CD14-positive monocyte (primary cell): ENCODE measurements around the gene GAS2L2. TPM values are rescaled to one million over a fixed set of nuclear protein-coding genes. Genes with fewer than 3 reads are reported as not detected.

Experiments
- DNase-seq, 3 donors: peaks; one replicate each; pipeline ENCODE4 v3.0.0-alpha.2; 2011 to 2022
- H2AFZ ChIP-seq: 2 replicates; pipeline ENCODE4 v1.6.0; 2012; ENCODE audit warnings: mild to moderate bottlenecking, low read depth, low read length, inconsistent platforms; ENCODE audit not compliant: insufficient read depth, poor library complexity, severe bottlenecking
- H3K27ac ChIP-seq, 2 donors: 1 replicate in 1 of 2; 2 replicates in 1 of 2; pipeline ENCODE4 v1.5.1; 2012 to 2013; ENCODE audit warnings: low read length in 2 of 2, control low read depth in 1 of 2, inconsistent platforms in 1 of 2, low read depth in 1 of 2, mild to moderate bottlenecking in 1 of 2
- H3K27me3 ChIP-seq, 2 donors: one replicate each; pipeline versions ENCODE4 v1.6.0 to v1.6.1; 2011 to 2013; ENCODE audit warnings: low read length in 2 of 2; ENCODE audit not compliant: control insufficient read depth in 2 of 2, insufficient read depth in 2 of 2
- H3K36me3 ChIP-seq, 2 donors: replicated peaks in 1 of 2; 1 replicate in 1 of 2; 2 replicates in 1 of 2; pipeline versions ENCODE4 v1.5.1 to v1.6.1; 2012 to 2013; ENCODE audit warnings: low read length in 2 of 2, control low read depth in 1 of 2, inconsistent platforms in 1 of 2, mild to moderate bottlenecking in 1 of 2; ENCODE audit not compliant: insufficient read depth in 2 of 2, control insufficient read depth in 1 of 2
- H3K4me1 ChIP-seq, 2 donors: 1 replicate in 1 of 2; 2 replicates in 1 of 2; pipeline versions ENCODE4 v1.5.1 to v1.6.1; 2012 to 2013; ENCODE audit warnings: low read length in 2 of 2, control low read depth in 1 of 2, inconsistent platforms in 1 of 2, mild to moderate bottlenecking in 1 of 2, moderate library complexity in 1 of 2; ENCODE audit not compliant: insufficient read depth in 2 of 2, control insufficient read depth in 1 of 2
- H3K4me2 ChIP-seq: replicated peaks from 2 replicates; pipeline ENCODE3; 2012; ENCODE audit warnings: low read length, moderate library complexity, mild to moderate bottlenecking; ENCODE audit not compliant: poor library complexity, severe bottlenecking; ENCODE audit errors: extremely low read depth
- H3K4me3 ChIP-seq, 3 experiments: fragments of 200-600 bp in 1 of 3; sonication (generic) in 1 of 3; replicated peaks in 1 of 3; 1 replicate in 2 of 3; 2 replicates in 1 of 3; pipeline ENCODE4 v1.5.1; 2011 to 2013; ENCODE audit warnings: low read length in 3 of 3, mild to moderate bottlenecking in 3 of 3, control low read depth in 2 of 3, low read depth in 2 of 3, inconsistent platforms in 1 of 3, moderate library complexity in 1 of 3
- H3K79me2 ChIP-seq: 2 replicates; pipeline ENCODE4 v1.6.0; 2012; ENCODE audit warnings: mild to moderate bottlenecking, control low read depth, inconsistent platforms, low read length, moderate library complexity; ENCODE audit not compliant: insufficient read depth
- H3K9ac ChIP-seq: 2 replicates; pipeline ENCODE4 v1.6.0; 2017; ENCODE audit warnings: low read length, mild to moderate bottlenecking; ENCODE audit not compliant: insufficient read depth, poor library complexity, severe bottlenecking
- H3K9me3 ChIP-seq, 2 donors: replicated peaks in 1 of 2; 1 replicate in 1 of 2; 2 replicates in 1 of 2; pipeline versions ENCODE4 v1.5.1 to v1.6.1; 2012 to 2013; ENCODE audit warnings: low read length in 2 of 2, control low read depth in 1 of 2; ENCODE audit not compliant: control insufficient read depth in 1 of 2, insufficient read depth in 1 of 2
- H4K20me1 ChIP-seq: 2 replicates; pipeline ENCODE4 v1.6.0; 2012; ENCODE audit warnings: mild to moderate bottlenecking, low read length, control low read depth, moderate library complexity; ENCODE audit not compliant: insufficient read depth
- H3K27ac Mint-ChIP-seq, 7 donors: one replicate each; pipeline ENCODE4 v1.8.0; 2020; ENCODE audit warnings: mild to moderate bottlenecking in 7 of 7, mixed read lengths in 7 of 7, moderate library complexity in 6 of 7, inconsistent platforms in 2 of 7
- H3K27me3 Mint-ChIP-seq, 3 donors: one replicate each; pipeline ENCODE4 v1.8.0; 2021 to 2022; ENCODE audit warnings: low read depth in 3 of 3, mild to moderate bottlenecking in 3 of 3, mixed read lengths in 3 of 3, moderate library complexity in 3 of 3, inconsistent platforms in 1 of 3
- H3K36me3 Mint-ChIP-seq, 2 donors: one replicate each; pipeline ENCODE4 v1.8.0; 2020; ENCODE audit warnings: mixed read lengths in 2 of 2, inconsistent platforms in 1 of 2, mild to moderate bottlenecking in 1 of 2
- H3K4me1 Mint-ChIP-seq: one replicate; pipeline ENCODE4 v1.8.0; 2020; ENCODE audit warnings: mild to moderate bottlenecking, mixed read lengths
- H3K4me3 Mint-ChIP-seq, 2 donors: one replicate each; pipeline ENCODE4 v1.8.0; 2020; ENCODE audit warnings: mild to moderate bottlenecking in 2 of 2, mixed read lengths in 2 of 2, moderate library complexity in 1 of 2
- H3K9me3 Mint-ChIP-seq, 7 donors: one replicate each; pipeline ENCODE4 v1.8.0; 2020 to 2022; ENCODE audit warnings: mixed read lengths in 7 of 7, mild to moderate bottlenecking in 6 of 7, moderate library complexity in 6 of 7, inconsistent platforms in 2 of 7
- WGBS: methylation state at CpG from one replicate; pipeline ENCODE4 v1.1.5; 2013; ENCODE audit warnings: missing lambda C conversion rate; ENCODE audit not compliant: insufficient coverage; 5-methylcytosine and 5-hydroxymethylcytosine counted together
- intact Hi-C, 2 donors: fragments of 100-400 bp; cut with micrococcal nuclease; formaldehyde crosslinking; loops; one replicate each; pipeline versions ENCODE4 v1.15.0 to v1.15.1; 2023
- polyA plus RNA-seq, 3 donors: library from polyadenylated mRNA; depleted of rRNA in 1 of 3; unstranded in 2 of 3; stranded (reverse) in 1 of 3; fragments of 300-500 nt in 2 of 3; fragments of >200 nt in 1 of 3; fragmentation: Illumina TruSeq in 2 of 3; gene quantifications; 1 replicate in 2 of 3; 2 replicates in 1 of 3; pipeline ENCODE4 v1.2.3, GENCODE V29; 2012 to 2021
- TF ChIP-seq, protein P1 (sequence below): fragments of 200-600 bp; IDR thresholded peaks from one replicate; pipeline ENCODE4 v1.8.0; 2022; ENCODE audit warnings: antibody characterized with exemption, mild to moderate bottlenecking

GAS2L2 gene
- polyA plus RNA-seq, 3 donors, result not detected

DNA sequence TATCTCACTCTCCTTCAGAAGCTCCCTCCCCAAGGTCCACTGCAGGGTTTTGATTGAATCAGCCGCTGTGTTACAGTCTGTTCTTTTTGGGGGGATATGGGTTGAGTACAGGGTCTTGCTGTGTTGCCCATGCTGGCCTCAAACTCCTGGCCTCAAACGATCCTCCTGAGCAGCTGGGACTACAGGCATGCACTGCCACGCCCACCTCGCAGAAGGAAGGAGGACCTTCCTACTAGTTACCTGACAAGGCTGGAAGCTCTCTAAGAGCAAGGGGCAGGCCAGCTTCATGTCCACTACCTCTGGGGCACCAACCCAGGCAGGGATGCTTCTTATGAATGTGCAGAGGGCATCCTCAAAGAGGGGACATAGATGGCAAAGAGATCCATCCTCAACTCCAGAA lies 44.3 kb upstream of the GAS2L2 start:
- H3K27me3 Mint-ChIP-seq, result peaks cover 51 to 63% (median 57%) of the 10 kb centered on the region in 3 donors
- Histone ChIP-seq H3K36me3 (no peaks in the 10 kb centered on the region), H3K27me3 (peaks cover 43 to 51% of the 10 kb centered on the region in 2 donors), H3K4me3 (no peak overlapping the region), H3K27ac (no peak overlapping the region), H3K79me2 (no peaks in the 10 kb centered on the region), H3K4me2 (no peak overlapping the region), H3K9me3 (peaks cover 0 to 6% of the 10 kb centered on the region in 2 donors), H2AFZ (no peak overlapping the region), H3K9ac (no peak overlapping the region), H3K4me1 (peaks cover 16 to 23% of the 10 kb centered on the region in 2 donors), H4K20me1 (no peaks in the 10 kb centered on the region)
- H3K4me3 Mint-ChIP-seq, result peak overlapping the region in 1 of 2 donors; percentile 51
- H3K36me3 Mint-ChIP-seq, result peaks cover 0 to 2% of the 10 kb centered on the region in 2 donors
- TF ChIP-seq, protein P1, sequence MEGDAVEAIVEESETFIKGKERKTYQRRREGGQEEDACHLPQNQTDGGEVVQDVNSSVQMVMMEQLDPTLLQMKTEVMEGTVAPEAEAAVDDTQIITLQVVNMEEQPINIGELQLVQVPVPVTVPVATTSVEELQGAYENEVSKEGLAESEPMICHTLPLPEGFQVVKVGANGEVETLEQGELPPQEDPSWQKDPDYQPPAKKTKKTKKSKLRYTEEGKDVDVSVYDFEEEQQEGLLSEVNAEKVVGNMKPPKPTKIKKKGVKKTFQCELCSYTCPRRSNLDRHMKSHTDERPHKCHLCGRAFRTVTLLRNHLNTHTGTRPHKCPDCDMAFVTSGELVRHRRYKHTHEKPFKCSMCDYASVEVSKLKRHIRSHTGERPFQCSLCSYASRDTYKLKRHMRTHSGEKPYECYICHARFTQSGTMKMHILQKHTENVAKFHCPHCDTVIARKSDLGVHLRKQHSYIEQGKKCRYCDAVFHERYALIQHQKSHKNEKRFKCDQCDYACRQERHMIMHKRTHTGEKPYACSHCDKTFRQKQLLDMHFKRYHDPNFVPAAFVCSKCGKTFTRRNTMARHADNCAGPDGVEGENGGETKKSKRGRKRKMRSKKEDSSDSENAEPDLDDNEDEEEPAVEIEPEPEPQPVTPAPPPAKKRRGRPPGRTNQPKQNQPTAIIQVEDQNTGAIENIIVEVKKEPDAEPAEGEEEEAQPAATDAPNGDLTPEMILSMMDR, result no peak
- WGBS, result 80% methylated on average over 1 of the region's 4 CpGs
- intact Hi-C loops, result no loop called here
- H3K4me1 Mint-ChIP-seq, result peaks cover 24% of the 10 kb centered on the region
- peaks cover 0 to 6% (median 0%) of the 10 kb centered on the region in 7 donors for H3K9me3 Mint-ChIP-seq
- no peak overlapping the region for H3K27ac Mint-ChIP-seq
- no peak for DNase-seq

DNA sequence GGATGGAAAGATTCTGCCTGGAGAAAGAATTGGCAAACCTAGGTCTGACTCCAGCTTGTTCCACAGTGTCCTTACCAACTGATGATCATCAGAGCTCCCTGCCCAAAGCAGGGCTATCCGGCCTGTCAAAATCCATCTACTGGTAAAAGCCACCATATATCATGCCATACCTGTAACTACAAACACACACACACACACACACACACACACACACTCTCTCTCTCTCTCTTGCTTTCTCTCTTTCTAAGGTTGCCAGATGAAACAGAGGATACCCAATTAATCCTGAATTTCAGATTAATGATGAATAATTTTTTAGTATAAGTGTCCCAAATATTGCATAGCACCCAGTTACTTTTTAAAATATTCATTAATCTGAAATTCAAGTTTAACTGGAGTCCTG lies 43.9 kb upstream of the GAS2L2 start:
- Histone ChIP-seq H3K9me3 (peaks cover 0 to 6% of the 10 kb centered on the region in 2 donors), H3K9ac (no peak overlapping the region), H3K27ac (no peak overlapping the region), H3K36me3 (no peaks in the 10 kb centered on the region), H3K4me3 (no peak overlapping the region), H3K4me1 (peaks cover 16 to 23% of the 10 kb centered on the region in 2 donors), H3K79me2 (no peaks in the 10 kb centered on the region), H2AFZ (no peak overlapping the region), H3K27me3 (peaks cover 47 to 54% of the 10 kb centered on the region in 2 donors), H3K4me2 (no peak overlapping the region), H4K20me1 (no peaks in the 10 kb centered on the region)
- peaks cover 54 to 64% (median 60%) of the 10 kb centered on the region in 3 donors for H3K27me3 Mint-ChIP-seq
- no peak overlapping the region for H3K27ac Mint-ChIP-seq
- H3K4me3 Mint-ChIP-seq, result peak overlapping the region in 1 of 2 donors; percentile 48
- TF ChIP-seq, protein P1, result no peak
- DNase-seq, result no peak
- peaks cover 23% of the 10 kb centered on the region for H3K4me1 Mint-ChIP-seq
- H3K36me3 Mint-ChIP-seq, result peaks cover 0 to 2% of the 10 kb centered on the region in 2 donors
- WGBS, result 88% methylated on average over 1 of the region's 1 CpG
- H3K9me3 Mint-ChIP-seq, result peaks cover 0 to 6% (median 0%) of the 10 kb centered on the region in 7 donors
- intact Hi-C loops, result no loop called here
